Fibroblast of skin of left quadriceps (primary cell): ENCODE data around the gene KNTC1.
"Not testable (repeated sequence)": the region's sequence is repeated elsewhere in the genome, so short reads cannot be mapped to it uniquely, and the experiment has no call there.

Experiments
- DNase-seq, 2 experiments: peaks; one replicate each; pipeline ENCODE4 v3.0.0-alpha.2; 2013; ENCODE audit warnings: low read depth in 2 of 2

Gene KNTC1

GRCh38 chr12:122526683-122527477 is at the start of gene KNTC1, which contains the start of gene RSRC2:
KNTC1 (plus strand) TSS chr12:122527249; CDS start chr12:122530064, 2,815 bp downstream.
RSRC2 (minus strand) TSS chr12:122526936; CDS start chr12:122526853, 83 bp downstream.
- DNase-seq = peak; percentile 100

GRCh38 chr12:122480753-122481152 is 46.3 kb upstream of the KNTC1 start:
- DNase-seq = no peak

GRCh38 chr12:122481861-122482260 is 45.2 kb upstream of the KNTC1 start:
- DNase-seq = no peak

- DNase-seq = no peak
Measured at GRCh38 chr12:122483969-122484368, 43.1 kb upstream of the KNTC1 start.

GRCh38 chr12:122484385-122484784 is 42.7 kb upstream of the KNTC1 start:
- not testable (repeated sequence) for DNase-seq

- peak; percentile 24 to 39 for DNase-seq
Measured at GRCh38 chr12:122486360-122486759, 40.7 kb upstream of the KNTC1 start.

- DNase-seq = no peak
Measured at GRCh38 chr12:122486805-122487426, 40.1 kb upstream of the KNTC1 start.

GRCh38 chr12:122487807-122488206 is 39.2 kb upstream of the KNTC1 start:
- DNase-seq = not testable (repeated sequence)

GRCh38 chr12:122489038-122489437 is 38.0 kb upstream of the KNTC1 start:
- DNase-seq = no peak

GRCh38 chr12:122491991-122492390 is 35.1 kb upstream of the KNTC1 start:
- DNase-seq = no peak

- not testable (repeated sequence) for DNase-seq
Measured at GRCh38 chr12:122493222-122493621, 33.8 kb upstream of the KNTC1 start.

- no peak for DNase-seq
Measured at GRCh38 chr12:122495258-122495657, 31.8 kb upstream of the KNTC1 start.

- peak; percentile 27 to 37 for DNase-seq
Measured at GRCh38 chr12:122499991-122500684, 26.9 kb upstream of the KNTC1 start.

GRCh38 chr12:122500685-122501488 is 26.2 kb upstream of the KNTC1 start, which contains the start of gene ZCCHC8:
ZCCHC8 (minus strand) TSS chr12:122500932; CDS start chr12:122500840, 92 bp downstream.
- peak; percentile 94 for DNase-seq

GRCh38 chr12:122501489-122501989 is 25.5 kb upstream of the KNTC1 start:
- no peak for DNase-seq

GRCh38 chr12:122503147-122503751 is 23.8 kb upstream of the KNTC1 start:
- DNase-seq = no peak

GRCh38 chr12:122503783-122504590 is 23.1 kb upstream of the KNTC1 start:
- DNase-seq = no peak

GRCh38 chr12:122505419-122506051 is 21.5 kb upstream of the KNTC1 start:
- no peak for DNase-seq

- no peak for DNase-seq
Measured at GRCh38 chr12:122506393-122506938, 20.6 kb upstream of the KNTC1 start.
